ENCODE measurements around the gene HSPD1. TPM values are rescaled to one million over a fixed set of nuclear protein-coding genes. Genes with fewer than 3 reads are reported as not detected.

HSPD1 gene
- total RNA-seq, 1 experiment from 2014 or later: 532 TPM

DNA sequence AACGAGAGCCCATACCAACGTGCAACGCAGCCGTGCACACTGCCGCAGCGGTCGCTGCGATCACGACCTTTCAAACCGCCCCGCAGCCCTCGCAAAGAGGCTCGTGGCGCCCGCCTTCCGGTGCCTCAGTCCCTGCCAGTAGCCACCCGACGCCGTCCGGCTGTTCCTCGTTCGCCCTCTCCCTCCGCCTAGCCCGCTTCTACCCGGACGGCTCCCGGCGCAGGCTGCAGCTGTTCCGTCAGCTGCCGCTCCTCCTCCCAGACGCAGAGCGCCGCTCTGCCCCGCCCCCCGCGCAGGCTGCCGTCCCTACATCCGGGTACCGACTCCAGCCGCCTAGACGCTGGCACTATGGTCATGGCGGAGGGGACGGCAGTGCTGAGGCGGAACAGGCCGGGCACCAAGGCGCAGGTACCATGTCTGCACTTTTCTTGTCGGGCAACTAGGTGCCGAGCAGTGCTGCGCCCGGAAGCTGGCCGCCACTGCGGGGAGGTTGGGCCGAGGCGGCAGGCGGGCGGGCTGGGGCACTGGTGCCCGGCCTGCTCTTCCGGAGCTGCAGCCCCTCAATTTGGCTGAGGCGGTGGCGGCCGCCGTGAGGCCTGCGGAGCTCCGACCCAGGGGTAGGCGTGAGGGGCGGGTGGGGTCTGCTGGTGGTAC is 16.2 kb upstream of the HSPD1 start, which contains the start of gene MOB4:
Gene MOB4, plus strand, starts transcription at position 328 of the 654 bp plus-strand sequence. Its CDS starts 21 bp downstream, at position 349.
- 0 out of 2 replicates have a peak, but pooled peaks cover under 1% of the 10 kb centered on the region for H3K36me3 ChIP-seq (ENCODE audit: low read depth)
- no peaks in the 10 kb centered on the region for H3K9me2 ChIP-seq (ENCODE audit: insufficient read depth)
- CTCF ChIA-PET: no interaction called here
- peak within 1 kb of the TSS; percentile 83 for H3K4me2 ChIP-seq
- H3K9me3 ChIP-seq (ENCODE audit: insufficient read depth, low read depth): peaks cover 2% of the 10 kb centered on the region; the same call in 1 of the 2 replicates
- intact Hi-C loops (cut with micrococcal nuclease; ENCODE audit: unreplicated experiment): loop anchor here (1.0 to 5.0 kb wide), 3 partner anchors 16 to 191 kb away; partner anchors contain the start of genes COQ10B, HSPE1 and MARS2
- H3K79me2 ChIP-seq (ENCODE audit: low read depth): peaks cover 57% of the 10 kb centered on the region
- peaks cover 28% of the 10 kb centered on the region for H4K20me1 ChIP-seq (ENCODE audit: insufficient read depth)
- H2AFZ ChIP-seq: peak within 1 kb of the TSS; percentile 88
- POLR2A ChIA-PET (ENCODE audit: unreplicated experiment): interaction anchor here (0.6 to 1.2 kb wide), 5 partner anchors 16 to 189 kb away, joined by 3 to 6 read pairs (median 4); partner anchors contain the start of genes HSPD1, HSPE1 and MARS2
- no peaks in the 10 kb centered on the region for H3K27me3 ChIP-seq (ENCODE audit: insufficient read depth, low read depth)
- no TSS peak for BruUV-seq (replicated peaks)
- TF ChIP-seq, protein P1, sequence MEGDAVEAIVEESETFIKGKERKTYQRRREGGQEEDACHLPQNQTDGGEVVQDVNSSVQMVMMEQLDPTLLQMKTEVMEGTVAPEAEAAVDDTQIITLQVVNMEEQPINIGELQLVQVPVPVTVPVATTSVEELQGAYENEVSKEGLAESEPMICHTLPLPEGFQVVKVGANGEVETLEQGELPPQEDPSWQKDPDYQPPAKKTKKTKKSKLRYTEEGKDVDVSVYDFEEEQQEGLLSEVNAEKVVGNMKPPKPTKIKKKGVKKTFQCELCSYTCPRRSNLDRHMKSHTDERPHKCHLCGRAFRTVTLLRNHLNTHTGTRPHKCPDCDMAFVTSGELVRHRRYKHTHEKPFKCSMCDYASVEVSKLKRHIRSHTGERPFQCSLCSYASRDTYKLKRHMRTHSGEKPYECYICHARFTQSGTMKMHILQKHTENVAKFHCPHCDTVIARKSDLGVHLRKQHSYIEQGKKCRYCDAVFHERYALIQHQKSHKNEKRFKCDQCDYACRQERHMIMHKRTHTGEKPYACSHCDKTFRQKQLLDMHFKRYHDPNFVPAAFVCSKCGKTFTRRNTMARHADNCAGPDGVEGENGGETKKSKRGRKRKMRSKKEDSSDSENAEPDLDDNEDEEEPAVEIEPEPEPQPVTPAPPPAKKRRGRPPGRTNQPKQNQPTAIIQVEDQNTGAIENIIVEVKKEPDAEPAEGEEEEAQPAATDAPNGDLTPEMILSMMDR (conservative IDR thresholded peaks at IDR 0.05): no peak
- TF ChIP-seq EZH2 (IDR thresholded peaks at IDR 0.05; ENCODE audit: low read depth): no peak
- H3K4me3 ChIP-seq: peak within 1 kb of the TSS; percentile 95
- H3K27ac ChIP-seq: peak within 1 kb of the TSS; percentile 50
- H3K4me1 ChIP-seq (replicated peaks; ENCODE audit: insufficient read depth): peaks cover 24% of the 10 kb centered on the region
- H3F3A ChIP-seq (ENCODE audit: insufficient read depth, low read depth): peaks cover 7% of the 10 kb centered on the region; the same call in 1 of the 2 replicates
- DNase-seq: peak; percentile 80 to 95

DNA sequence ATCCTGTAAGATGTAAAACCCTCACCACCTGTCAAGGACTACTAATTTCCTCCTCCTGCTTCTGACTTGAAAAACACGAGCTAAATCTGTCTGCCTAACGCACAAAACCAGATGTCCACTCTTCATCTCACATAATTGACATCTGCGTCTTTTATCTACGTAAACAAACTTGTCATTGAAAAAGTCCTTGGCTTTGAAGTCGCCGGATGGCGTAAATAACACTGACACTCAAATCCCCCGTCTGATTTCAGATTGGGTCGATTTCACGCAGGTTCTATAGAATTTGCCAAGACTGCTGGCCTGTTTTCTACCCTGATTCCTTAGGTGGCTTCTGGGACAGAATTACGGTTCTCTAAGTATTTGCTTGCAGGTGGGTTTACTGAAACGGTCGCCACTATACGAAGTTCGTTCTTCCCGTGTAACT is 15.7 kb upstream of the HSPD1 start:
- Histone ChIP-seq H3K4me3 (peak overlapping the region; percentile 95), H3F3A (ENCODE audit: insufficient read depth, low read depth) (peaks cover 7% of the 10 kb centered on the region; the same call in 1 of the 2 replicates), H3K9me3 (ENCODE audit: insufficient read depth, low read depth) (peaks cover 2% of the 10 kb centered on the region; the same call in 1 of the 2 replicates), H4K20me1 (ENCODE audit: insufficient read depth) (peaks cover 27% of the 10 kb centered on the region), H3K4me2 (peak overlapping the region; percentile 83), H2AFZ (peak overlapping the region; percentile 88), H3K79me2 (ENCODE audit: low read depth) (peaks cover 52% of the 10 kb centered on the region), H3K27ac (peak overlapping the region; percentile 40), H3K4me1 (replicated peaks; ENCODE audit: insufficient read depth) (peaks cover 24% of the 10 kb centered on the region), H3K9me2 (ENCODE audit: insufficient read depth) (no peaks in the 10 kb centered on the region), H3K36me3 (ENCODE audit: low read depth) (no peaks in the 10 kb centered on the region), H3K27me3 (ENCODE audit: insufficient read depth, low read depth) (no peaks in the 10 kb centered on the region)
- intact Hi-C loops (cut with micrococcal nuclease; ENCODE audit: unreplicated experiment): loop anchor here (1.0 to 5.0 kb wide), 3 partner anchors 15 to 192 kb away; partner anchors contain the start of genes COQ10B, HSPE1 and MARS2
- ChIA-PET CTCF (no interaction called here), POLR2A (ENCODE audit: unreplicated experiment) (interaction anchor here (0.7 to 1.2 kb wide), 2 partner anchors 16 to 94 kb away, joined by 4 read pairs; partner anchors contain the start of genes HSPD1 and HSPE1)
- no peak for TF ChIP-seq EZH2 (IDR thresholded peaks at IDR 0.05; ENCODE audit: low read depth)
- TF ChIP-seq, protein P1 (conservative IDR thresholded peaks at IDR 0.05): no peak
- no peak for DNase-seq
- no TSS peak for BruUV-seq (replicated peaks)

DNA sequence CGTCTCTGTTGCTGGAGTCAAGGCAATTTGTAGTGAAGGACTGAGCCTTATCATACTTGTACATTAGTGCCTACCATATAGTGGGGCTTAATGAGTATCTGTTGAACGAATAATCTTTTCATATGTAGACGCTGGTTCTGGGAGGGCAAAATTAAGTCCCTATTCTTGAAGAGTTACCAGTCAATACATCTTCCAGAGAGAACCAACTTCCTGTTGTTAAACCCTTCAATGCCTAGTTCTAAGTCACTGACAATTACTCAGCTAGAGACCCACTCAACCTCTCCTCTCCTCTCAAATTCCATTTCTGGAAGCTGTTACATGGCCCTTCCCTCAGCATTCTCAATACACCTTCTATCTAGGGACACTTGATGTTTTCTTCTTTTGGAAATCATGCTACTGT is 15.1 kb upstream of the HSPD1 start:
- intact Hi-C loops (cut with micrococcal nuclease; ENCODE audit: unreplicated experiment): loop anchor here (1.0 to 5.0 kb wide), 3 partner anchors 14 to 193 kb away; partner anchors contain the start of genes COQ10B, HSPE1 and MARS2

More for the DNA sequence above, 15.1 kb upstream of the HSPD1 start:
- Histone ChIP-seq H3K79me2 (ENCODE audit: low read depth) (peaks cover 46% of the 10 kb centered on the region), H4K20me1 (ENCODE audit: insufficient read depth) (peaks cover 21% of the 10 kb centered on the region; the same call in 1 of the 2 replicates), H3K36me3 (ENCODE audit: low read depth) (no peaks in the 10 kb centered on the region), H3K9me2 (ENCODE audit: insufficient read depth) (no peaks in the 10 kb centered on the region), H3F3A (ENCODE audit: insufficient read depth, low read depth) (peaks cover 7% of the 10 kb centered on the region; the same call in 1 of the 2 replicates), H3K9me3 (ENCODE audit: insufficient read depth, low read depth) (peaks cover 2% of the 10 kb centered on the region; the same call in 1 of the 2 replicates), H3K4me1 (replicated peaks; ENCODE audit: insufficient read depth) (peaks cover 24% of the 10 kb centered on the region), H3K4me2 (peak overlapping the region; percentile 83), H3K4me3 (peak overlapping the region; percentile 95), H3K27ac (peak overlapping the region; percentile 40; the same call in 1 of the 2 replicates), H3K27me3 (ENCODE audit: insufficient read depth, low read depth) (no peaks in the 10 kb centered on the region), H2AFZ (peak overlapping the region; percentile 88)
- CTCF ChIA-PET: no interaction called here
- DNase-seq: no peak
- POLR2A ChIA-PET (ENCODE audit: unreplicated experiment): interaction anchor here (0.7 to 1.2 kb wide), 2 partner anchors 15 to 94 kb away, joined by 4 read pairs; partner anchors contain the start of genes HSPD1 and HSPE1
- TF ChIP-seq, protein P1 (conservative IDR thresholded peaks at IDR 0.05): no peak
- TF ChIP-seq EZH2 (IDR thresholded peaks at IDR 0.05; ENCODE audit: low read depth): no peak
- no TSS peak for BruUV-seq (replicated peaks)
